NB4 (cell line): Measurements from ENCODE around the gene ATP2A3.

Experiments used
- CTCF ChIP-seq: IDR thresholded peaks from one replicate; pipeline ENCODE4 v1.5.1; 2012; ENCODE audit warnings: low read depth, low read length
- MYC ChIP-seq: IDR thresholded peaks from 2 replicates; pipeline ENCODE4 v1.6.1; 2011; ENCODE audit warnings: low read depth, low read length
- POLR2A ChIP-seq: IDR thresholded peaks from 2 replicates; pipeline ENCODE4 v1.6.1; 2011; ENCODE audit warnings: mild to moderate bottlenecking; ENCODE audit not compliant: insufficient read length; ENCODE audit errors: extremely low read depth
- TF ChIP-seq, protein P1 (sequence below): IDR thresholded peaks from 2 replicates; pipeline ENCODE4 v1.6.1; 2011; ENCODE audit warnings: low read depth, low read length

DNA sequence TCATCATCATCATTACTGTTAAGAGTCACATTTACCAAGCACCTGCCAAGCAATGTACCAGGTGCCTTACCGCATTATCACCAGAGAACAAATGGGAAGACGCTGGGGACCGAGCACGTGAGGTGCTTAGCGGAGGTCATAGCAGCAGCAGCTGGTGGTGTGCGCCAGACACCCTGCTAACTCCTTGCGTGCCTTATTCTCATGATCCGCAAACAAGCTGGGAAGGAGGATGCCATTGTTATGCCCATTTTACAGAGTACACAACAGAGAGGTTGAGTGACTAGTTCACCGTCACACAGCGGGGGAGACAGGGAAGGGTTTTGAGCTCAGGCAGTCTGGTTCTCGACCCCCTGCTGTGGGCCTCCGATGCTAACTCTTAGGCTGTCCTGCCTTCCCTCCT is 7.3 kb downstream of the ATP2A3 start:
- TF ChIP-seq CTCF = no peak
- TF ChIP-seq POLR2A = no peak
- TF ChIP-seq MYC = no peak
- TF ChIP-seq, protein P1, sequence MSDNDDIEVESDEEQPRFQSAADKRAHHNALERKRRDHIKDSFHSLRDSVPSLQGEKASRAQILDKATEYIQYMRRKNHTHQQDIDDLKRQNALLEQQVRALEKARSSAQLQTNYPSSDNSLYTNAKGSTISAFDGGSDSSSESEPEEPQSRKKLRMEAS = no peak
